Loucy (cell line): ENCODE measurements around the gene GIMAP8.

Source experiments
- CTCF ChIP-seq: fragments of 200-600 bp; sonication (generic); conservative IDR thresholded peaks from 2 replicates; pipeline ENCODE4 v1.5.1; 2014; ENCODE audit warnings: mild to moderate bottlenecking, antibody characterized with exemption, low read length
- EZH2phosphoT487 ChIP-seq: fragments of 200-600 bp; IDR thresholded peaks from 2 replicates; pipeline ENCODE4 v1.6.1; 2018; ENCODE audit warnings: antibody characterized with exemption, mild to moderate bottlenecking, moderate library complexity, borderline replicate concordance

- TF ChIP-seq CTCF = no peak
- TF ChIP-seq EZH2phosphoT487 = no peak
These were observed 20.7 kb upstream of the GIMAP8 start for GRCh38 chr7:150429699-150430098.
